Posterior vena cava (tissue), 2 donors: ENCODE data around the gene COPE. TPM values are rescaled to one million over a fixed set of nuclear protein-coding genes. Genes with fewer than 3 reads are reported as not detected.
A peak's percentile ranks its signal among the peaks of the same experiment; 100 is the strongest.
"Not testable (repeated sequence)": the region's sequence is repeated elsewhere in the genome, so short reads cannot be mapped to it uniquely, and the experiment has no call there.

ENCODE experiments used
- DNase-seq: peaks from one replicate; pipeline ENCODE4 v3.0.0-alpha.2; 2020; ENCODE audit warnings: low spot score
- intact Hi-C, 2 donors: fragments of 100-400 bp; cut with DNase I; formaldehyde crosslinking; loops; one replicate each; pipeline versions ENCODE4 v1.14.1 to v1.14.2; 2022 to 2023
- total RNA-seq, 2 donors: library from RNA; stranded (reverse); fragmentation: NEBNext Ultra II Directional; extraction: Animal tissue kit (Norgen Biotek cat#: 25700); gene quantifications; one replicate each; pipeline ENCODE4 v1.2.1, GENCODE V29; 2021
- donor health status: DM: yes; HTN: yes; CAD: no.
- donor health status: DM: yes; HTN: yes; CAD: no.

The COPE gene
- total RNA-seq, 2 donors from 2014 or later: 139 to 141 TPM

DNA sequence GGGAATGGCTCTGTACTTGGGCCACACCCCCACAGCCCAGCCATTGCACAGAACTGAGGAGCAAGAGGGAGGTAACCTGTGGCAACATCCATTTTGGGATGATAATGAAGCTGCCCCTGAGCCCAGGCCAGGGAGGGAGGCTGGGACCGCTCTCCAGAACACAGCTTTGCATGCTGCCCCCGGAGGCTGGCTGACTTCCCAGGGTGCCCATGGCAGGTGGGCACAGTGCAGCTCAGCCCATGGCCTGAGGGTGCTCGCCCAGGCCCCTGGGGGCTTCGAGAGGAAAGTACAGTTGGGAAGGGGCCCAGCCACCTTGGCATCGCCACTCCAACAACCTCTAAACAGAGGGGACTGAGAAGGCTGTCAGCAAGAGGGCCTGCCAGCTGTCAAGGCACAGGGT is 5.7 kb downstream of the COPE start:
- DNase-seq: peak; percentile 66
- intact Hi-C loops: no loop called here

DNA sequence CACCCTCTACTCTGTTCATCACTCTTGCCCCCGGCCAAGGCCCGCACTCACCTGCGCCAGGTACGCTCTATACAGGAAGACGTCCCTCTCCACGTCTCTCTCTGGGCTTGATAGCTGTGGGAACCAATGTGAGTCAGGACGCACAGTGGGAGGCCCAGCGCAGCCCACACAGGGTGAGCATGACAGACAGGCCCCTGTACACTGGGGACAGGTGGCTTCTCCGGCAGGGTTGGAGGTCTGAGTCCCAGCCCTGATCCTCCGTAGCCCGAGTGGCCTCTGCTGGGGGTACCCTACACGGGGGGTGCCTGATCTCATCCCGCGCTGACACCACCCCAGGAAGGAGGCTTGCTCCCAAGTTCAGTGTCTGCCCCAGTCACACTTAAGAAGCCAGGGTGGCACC is 6.3 kb downstream of the COPE start:
- no peak for DNase-seq
- intact Hi-C loops: no loop called here

DNA sequence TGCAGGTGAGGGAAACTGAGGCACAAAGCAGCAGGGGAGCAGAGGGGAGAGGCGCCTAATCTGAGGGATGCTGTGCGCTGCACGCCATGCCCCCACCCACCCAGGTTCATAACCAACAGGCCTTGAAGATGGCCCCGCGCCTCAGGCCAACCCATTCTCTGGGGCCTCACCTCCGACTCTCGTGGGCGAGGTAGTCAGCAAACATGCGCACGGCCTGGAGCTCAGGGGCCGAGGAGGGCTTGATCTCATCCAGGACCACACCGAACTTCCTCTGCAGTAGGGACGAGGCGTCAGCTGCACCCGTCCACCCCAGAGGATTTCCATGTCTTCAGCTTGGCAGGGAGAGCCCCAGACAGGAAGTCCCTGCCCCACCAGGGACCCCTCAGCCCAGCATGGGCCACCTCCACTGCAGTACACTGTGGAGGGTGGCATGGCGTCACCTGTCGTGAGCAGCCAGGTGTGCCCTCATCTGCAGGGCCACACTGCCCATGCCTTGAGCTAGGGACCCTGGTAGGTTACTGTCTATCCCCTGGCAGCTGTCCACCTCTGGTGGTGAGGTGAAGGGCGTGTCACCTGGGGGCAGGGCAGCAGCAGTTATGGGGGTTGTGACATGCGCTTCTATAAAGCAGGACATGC is 8.3 kb downstream of the COPE start:
- DNase-seq: no peak
- intact Hi-C loops: no loop called here

DNA sequence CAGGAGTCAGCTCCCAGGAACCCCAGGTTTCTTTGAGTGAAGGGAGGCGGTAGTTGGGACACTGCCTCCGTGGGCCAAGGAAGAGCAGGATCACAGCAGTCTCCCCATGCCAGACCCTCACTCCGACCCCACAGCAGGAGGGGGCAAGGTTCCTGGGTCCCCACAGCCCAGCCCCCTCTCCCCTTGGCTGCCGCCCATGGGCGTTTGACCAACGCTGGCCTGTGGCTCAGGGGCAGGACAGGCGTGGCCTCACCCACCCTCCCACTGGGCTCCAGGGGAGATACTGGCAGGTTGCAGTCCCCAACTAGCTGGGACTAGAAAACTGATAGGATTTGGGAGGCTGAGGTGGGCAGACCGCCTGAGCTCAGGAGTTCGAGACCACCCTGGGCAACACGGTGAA is 9.2 kb downstream of the COPE start:
- intact Hi-C loops: no loop called here
- DNase-seq: no peak

DNA sequence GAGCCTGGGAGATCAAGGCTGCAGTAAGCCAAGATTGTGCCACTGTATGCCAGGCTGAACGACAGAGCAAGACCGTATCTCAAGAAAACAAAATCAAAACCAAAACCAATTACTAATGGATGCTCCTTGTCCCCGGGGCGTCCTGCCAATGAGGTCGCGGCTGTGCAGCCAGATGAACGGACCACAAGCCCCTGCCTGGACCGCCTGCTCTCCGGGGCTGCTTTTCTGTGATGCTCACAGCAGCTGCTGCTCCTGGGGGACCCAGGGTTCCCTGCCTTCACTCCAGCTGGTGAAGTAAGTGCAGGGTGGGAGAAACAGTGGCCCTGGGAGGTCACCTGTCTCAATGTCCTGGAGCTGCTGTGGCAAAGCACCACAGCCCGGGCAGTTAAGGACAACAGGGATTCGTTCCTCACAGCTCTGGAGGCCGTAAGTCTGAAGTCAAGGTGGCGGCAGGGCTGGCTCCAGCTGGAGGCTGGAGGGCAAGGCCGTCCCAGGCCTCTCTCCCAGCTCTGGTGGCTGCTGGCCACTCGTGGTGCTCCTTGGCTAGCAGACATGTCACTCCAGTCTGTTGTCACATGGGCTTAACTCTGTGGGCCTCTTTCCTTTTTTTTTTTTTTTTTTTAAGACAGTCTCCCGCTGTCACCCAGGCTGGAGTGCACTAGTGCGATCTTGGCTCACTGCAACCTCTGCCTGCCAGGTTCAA is 10.1 kb downstream of the COPE start:
- intact Hi-C loops: no loop called here
- no peak for DNase-seq

DNA sequence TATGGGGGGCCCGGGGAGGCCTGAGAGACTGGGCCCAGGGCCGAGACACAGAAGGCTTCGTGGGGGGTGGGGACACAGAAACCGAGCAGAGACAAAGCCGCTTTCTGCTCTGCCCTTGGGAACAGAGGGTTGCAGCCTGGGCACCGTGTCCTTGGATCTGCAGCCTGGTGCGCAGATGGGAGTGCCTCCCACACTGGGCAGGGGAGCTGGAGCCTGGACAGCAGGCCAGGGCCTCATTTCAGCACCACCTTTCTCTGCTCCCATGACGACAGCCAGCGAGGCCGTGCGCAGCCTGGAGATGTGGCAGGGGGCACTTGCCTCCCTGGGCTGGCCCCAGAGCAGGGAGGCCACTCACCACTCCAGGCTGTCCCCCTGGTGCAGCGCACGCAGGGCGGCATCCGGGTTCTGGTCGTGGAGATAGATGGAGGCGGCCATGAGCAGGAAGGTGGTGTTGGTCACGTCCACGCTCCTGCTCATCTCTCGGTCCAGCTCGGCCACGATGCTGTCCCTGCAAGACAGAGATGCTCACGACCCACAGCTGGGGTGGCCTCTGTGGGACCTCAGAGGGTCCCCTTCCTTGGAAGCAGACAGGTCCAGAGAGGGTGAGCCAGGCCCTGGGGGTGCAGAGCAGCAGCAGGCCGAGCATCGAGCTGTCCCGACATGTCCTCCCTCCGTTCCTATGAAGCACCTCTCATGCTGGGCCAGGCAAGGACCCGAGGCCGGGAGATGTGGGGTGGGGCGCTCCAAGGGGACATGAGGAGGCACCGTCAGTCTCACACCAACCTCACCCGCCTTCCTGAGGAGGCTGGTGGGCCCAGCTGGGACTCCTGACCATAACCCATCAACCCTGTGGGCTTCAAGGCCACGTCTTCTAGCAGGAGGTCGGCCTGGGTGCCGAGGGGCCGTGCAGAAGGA is 12.3 kb downstream of the COPE start:
- intact Hi-C loops: no loop called here
- peak; percentile 79 for DNase-seq

DNA sequence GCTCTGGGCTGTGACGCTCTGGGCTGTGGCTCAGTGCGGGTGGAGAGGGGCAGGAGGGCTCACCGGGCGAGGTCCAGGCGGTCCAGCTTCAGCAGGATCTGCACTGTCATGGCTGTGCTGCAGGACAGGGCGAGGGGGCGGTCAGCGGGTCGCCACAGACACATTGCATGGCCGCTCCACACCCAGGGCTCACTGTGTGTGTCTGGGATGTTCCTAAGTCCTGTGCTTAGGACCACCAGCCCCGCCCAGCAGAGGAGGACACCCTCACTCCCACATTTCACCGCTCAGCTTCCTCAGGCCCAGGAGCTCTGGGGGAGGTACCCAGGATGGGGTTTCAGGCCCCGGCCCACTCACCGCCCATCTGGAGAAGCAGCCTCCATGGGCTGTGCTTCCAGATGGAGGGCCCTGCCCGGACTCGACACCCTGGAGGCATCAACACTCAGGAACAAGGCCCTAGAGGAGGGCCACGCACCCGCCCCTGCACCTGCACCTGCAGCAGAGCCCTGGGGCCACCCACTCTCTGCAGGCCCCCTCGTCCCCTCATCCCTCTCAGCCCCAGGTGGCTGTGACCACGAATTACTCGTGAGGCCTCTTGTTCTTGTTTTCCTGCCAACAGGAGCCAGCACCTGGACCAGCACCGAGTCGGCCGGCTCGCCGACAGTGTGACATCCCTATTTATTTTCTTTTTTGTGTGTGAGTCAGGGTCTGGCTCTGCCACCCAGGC is 13.5 kb downstream of the COPE start:
- DNase-seq: peak; percentile 76

DNA sequence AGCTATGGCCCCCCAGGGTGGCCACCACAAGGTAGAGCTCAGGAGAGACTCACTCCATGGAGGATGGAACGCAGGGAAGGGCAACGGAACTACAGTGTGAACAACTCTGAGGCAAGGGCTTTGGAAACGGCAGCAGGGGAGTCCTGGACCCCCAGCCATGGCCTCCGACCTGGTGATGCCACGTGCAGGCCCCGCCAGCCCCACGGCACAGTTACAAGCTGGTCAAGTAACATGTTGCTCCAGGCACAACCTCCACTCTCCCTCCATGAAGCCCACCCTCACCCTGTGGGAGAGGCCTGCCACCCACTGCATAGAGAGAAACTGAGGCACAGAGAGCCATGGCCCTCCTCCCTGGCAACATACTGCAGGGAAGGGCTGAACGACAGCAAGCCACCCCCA is 14.1 kb downstream of the COPE start:
- intact Hi-C loops: no loop called here
- no peak for DNase-seq

More for the DNA sequence above, 13.5 kb downstream of the COPE start:
- intact Hi-C loops: no loop called here

DNA sequence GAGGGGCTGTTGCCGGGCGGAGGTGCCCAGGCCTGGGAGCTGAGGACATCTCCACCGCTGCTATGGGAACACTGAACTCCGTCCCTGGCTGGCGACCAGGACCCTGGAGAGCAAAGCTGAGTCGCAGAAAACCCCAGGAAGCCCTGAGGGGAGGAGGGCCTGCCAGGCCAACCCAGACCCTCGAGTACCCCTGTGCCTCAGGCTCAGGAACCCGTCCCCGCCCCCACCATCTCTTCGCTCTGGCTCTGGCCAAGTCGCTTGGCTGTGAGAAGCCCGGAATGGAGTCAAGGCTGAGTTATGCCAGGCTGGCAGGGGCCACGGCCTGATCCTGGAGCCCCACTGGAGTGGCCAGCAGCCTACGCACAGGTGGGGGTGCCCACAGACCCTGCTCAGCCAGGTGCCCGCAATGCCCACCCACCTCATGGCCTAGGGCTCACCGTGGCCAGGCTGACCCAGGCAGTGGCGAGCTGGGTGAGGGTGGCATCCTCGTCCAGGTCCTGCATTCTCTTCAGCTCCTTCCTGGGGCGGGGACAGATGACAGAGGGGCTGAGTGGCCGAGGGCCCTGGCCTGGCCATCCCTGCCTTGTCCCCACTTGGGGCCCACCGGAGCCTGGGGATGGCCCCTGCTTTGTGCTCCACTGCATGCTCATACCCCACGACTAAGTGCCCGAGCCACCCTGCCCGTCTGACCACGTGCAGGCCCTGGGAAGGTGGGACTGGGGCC is 14.7 kb downstream of the COPE start:
- DNase-seq: no peak
- intact Hi-C loops: loop anchor here in 1 of 2 donors (5.0 kb wide), 1 partner anchor 392 kb away; no protein-coding TSS in a partner anchor

DNA sequence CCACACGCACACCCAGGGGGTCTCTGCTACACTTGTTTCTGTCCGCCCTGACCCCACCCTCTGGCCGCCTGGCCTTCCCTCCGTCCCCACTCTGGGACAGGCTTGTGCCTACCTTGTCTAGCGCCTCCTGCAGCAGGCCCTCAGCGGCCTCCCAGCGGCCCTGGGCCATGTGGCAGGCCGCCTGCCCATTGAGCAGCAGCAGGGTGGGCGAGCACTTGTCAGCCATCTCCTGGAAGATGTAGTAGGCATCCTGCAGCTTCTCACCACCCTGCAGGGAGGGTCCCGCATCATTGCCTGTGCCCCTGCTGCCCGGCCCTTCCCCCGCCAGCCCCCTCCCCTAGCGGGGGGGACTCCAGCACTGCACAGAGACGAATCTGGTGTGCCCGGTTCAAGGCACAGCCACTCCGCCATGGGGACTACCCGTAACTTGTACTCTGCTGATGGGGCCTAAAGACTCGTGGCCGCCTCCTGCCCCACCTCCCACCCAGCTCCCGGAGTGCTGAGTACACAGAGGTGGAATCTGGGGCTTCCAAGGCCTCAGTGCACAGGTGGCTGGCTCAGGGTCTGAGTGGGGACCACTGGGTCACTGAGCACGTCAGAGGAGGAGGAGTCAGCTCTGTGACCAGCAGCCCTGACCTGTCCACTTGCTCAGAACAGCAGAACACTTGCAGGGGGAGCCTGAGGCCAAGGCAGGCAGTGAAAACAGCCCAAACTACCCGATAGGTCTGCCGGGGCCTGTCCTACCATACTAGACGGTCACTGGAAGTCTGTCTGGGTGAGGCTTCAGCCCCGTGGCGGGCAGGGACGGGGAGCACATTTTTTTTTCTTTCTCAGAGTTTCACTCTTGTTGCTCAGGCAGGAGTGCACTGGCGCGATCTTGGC is 15.8 kb downstream of the COPE start:
- DNase-seq: no peak
- intact Hi-C loops: loop anchor here in 1 of 2 donors (5.0 kb wide), 1 partner anchor 391 kb away; no protein-coding TSS in a partner anchor

DNA sequence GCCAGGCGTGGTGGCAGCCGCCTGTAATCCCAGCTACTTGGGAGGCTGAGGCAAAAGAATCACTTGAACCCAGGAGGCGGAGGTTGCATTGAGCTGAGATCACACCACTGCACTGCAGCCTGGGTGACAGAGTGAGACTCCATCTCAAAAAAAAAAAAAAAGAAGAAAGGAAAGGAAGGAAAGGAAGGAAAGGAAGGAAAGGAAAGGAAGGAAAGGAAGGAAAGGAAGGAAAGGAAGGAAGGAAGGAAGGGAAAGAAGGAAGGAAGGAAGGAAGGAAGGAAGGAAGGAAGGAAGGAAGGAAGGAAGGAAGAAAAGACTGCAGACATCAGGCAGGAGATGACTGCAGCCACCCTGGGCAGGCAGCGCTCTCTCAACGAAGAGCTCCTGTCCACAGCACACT is 16.7 kb downstream of the COPE start:
- DNase-seq: not testable (repeated sequence)
- intact Hi-C loops: loop anchor here in 1 of 2 donors (5.0 kb wide), 1 partner anchor 390 kb away; no protein-coding TSS in a partner anchor

DNA sequence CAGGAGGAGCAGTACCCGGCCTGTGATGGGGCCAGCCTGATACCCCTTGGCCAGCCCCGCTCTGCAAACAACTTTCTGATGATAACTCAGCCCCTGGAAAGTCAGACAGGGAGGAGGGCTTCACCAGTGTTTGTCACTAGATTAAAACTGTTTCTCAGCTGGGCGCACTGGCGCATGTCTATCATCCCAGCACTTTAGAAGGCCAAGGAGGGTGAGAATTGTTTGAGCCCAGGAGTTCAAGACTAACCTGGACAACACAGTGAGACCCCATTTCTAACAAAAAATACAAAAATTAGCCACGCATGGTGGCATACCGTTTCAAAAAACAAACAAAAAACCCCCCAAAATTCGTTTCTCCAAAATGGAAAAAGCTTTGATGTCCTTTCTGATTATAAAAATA is 17.7 kb downstream of the COPE start:
- intact Hi-C loops: loop anchor here in 1 of 2 donors (5.0 kb wide), 1 partner anchor 389 kb away; no protein-coding TSS in a partner anchor
- no peak for DNase-seq

DNA sequence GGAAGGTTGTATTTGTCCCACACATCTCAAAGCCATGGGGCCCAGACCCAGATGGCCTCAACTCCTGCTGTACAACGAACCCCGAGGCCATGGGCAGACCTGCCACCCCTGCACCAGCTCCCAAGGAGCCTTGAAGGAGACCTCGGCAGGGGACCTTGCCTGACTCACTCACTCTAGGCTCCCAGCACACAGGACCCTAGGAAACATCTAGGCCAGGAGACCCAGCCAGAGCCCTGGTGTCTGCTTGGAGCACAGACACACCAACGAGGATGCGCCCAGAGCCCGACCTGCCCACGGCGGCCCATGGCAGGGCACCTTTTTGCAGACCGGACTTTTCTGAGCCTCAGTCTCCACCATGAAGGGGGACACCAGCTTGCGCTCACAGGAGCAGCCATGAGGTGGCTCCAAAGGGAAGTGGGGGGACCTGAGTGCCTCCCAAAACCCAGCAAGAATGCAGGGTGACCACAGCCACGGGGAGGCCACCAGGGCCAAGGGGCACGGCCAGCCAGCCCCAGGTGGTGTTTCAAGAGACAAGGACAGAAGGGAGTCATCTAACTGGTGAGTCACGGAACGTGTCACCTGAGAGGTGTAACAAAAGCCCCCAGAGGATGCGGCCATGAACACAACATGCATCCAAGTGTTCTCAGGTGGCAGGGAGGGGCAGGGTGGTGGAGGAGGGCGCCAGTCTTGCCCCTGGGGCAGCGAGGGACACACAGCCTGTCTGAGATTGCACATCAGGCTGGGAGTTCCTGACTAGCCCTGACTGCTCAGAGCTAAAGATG is 18.3 kb downstream of the COPE start:
- DNase-seq: no peak
- intact Hi-C loops: loop anchor here in 1 of 2 donors (5.0 kb wide), 1 partner anchor 389 kb away; no protein-coding TSS in a partner anchor

DNA sequence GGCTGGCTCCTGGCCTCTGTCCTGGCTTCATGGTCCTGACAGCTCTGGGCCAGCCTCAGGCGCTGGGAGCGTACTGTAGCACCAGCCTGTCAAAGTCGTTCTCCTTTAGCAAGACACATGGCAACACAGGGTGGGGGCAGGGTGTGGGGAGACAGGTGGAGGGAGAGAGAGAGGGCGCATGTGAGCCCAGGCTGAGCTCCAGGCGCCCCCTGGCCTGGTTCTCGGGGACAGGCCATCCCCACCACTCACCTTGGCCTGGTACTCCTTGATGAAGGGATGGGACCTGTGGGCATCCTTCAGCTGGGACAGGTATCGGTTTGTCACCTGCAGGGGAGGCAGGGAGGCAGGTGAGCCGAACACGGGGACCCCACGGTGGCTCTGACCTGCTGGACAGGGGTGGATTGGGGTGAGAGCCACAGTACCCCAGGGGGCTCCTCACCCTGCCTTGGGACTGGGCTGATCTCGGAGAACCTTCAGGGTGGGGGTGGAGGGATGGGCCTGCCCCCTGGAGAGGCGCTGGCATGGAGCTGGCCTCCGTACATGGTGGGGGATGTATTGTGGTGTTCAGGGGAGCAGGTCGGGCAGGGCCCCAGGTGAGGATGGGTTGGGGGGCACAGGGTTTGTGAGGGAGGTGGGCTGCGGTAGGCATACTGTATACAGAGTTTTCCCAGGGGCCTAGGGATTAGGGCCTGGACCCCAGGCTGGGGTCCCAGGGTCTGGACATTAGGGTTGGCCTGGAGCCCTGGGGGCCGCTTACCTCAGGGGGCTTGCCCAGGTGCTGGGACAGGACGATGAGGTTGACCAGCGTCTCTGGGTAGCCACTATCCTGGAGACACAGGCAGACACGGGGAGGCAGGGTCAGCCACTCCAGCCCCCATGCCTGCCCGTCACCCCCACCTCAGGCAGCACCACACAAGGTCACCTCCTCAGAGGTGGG is 19.3 kb downstream of the COPE start:
- no peak for DNase-seq
- intact Hi-C loops: loop anchor here in 1 of 2 donors (5.0 kb wide), 1 partner anchor 388 kb away; no protein-coding TSS in a partner anchor

DNA sequence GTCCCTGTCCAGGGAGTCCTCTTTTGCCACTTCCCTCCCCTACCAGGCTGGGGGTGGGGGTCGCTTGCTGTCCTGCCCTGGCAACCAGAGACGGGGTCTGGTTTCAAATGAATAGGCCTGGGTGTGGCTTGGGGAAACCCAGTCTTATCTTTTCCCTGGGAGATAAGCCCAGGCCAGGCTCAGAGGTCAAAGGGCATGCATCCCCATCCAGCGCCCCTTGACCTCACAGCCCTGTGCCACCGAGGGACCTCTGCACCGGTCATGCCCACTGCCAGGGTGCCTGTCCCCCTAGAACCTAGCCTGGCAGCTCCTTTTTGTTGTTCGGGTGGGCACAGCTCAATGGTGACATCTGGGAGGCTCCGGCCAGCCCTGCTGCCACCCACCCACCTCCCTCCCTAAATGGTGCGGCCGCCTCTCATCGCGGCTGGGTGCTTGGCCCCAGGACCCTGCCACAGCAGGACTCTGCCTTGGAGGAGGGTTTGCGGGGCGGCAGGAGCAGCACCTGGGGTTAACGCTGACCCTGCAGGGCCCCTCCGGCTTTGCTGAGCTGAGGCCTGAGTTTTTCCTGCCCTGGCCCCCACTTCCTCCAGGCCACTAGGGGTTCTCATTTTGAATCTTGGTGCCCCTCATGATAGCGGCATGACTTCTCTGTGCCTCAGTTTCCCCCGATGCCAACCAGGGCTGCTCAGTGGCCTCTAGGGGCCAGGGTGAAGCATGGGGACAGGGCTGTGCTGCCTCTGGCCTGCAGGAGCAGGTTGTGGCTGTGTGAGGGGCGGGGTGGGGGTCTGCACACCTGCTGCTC is 20.4 kb downstream of the COPE start:
- DNase-seq: no peak
- intact Hi-C loops: no loop called here
